Ureter (tissue), 1 donor: Measurements from ENCODE around the gene CDCP2. TPM values are rescaled to one million over a fixed set of nuclear protein-coding genes. Genes with fewer than 3 reads are reported as not detected.

Experiments
- DNase-seq: peaks from one replicate; pipeline ENCODE4 v3.0.0-alpha.2; 2020; ENCODE audit warnings: low spot score
- total RNA-seq: library from RNA; stranded (reverse); gene quantifications from one replicate; pipeline ENCODE4 v1.2.4, GENCODE V29; 2023
- donor health status: DM: yes; HTN: yes; CAD: no.

CDCP2 gene
- total RNA-seq, 1 donor from 2014 or later: 0.83 TPM

DNA sequence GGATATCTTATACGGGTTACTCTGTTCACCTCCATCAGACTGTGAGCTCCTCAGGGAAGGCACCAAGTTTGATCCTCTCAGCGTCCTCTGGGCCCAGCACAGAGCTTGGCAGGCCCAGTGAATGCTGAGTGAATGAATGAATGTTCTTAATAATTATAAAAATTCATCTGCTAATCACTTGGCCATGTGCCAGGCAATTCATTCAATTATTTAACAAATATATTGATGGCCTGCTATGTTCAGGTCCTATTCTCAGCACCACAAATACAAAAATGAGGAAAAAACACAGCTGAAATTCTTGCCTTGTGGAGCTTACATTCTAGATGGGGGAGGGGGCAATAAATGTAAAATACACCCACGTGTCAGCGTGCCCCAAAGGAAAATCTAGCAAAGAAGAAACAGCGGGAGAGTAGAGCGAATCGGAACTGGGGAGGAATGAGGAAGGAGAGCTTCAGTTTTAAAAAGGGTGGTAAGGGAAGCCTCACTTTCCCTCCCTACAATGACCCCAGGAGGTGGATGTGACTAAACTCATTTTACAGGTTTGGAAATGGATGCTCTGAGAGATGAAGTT, 15.8 kb downstream of the CDCP2 start:
- no peak for DNase-seq

DNA sequence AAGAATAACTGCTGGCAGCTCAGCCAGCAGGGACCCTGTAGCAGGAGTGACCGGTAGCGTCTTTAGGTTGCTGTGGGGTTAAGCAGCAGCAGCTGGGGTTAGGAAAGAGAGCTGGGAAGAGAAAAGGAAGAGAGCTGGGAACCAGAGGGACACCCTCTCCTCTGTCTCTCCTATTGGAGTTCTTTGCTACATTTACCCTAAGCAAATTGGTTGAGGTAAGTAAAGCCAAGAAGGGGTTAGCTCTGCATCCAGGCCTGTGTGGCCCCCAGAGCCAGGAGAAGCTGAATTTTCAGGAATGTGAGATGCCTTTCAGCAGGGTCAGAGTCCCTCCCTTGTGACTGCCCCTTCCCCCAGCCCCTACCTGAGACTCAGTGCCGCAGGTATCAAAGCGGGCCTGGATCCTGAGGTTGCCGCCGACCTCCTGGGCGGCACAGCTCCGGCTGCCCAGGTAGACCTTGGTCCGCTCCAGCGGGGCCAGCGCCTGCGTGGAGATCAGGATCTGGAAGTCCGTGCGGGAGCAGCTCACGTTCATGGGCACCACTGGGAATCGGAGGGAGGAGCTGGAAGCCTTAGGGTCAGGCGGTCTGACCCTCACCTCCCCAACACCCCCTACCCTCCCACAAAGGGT, 16.4 kb downstream of the CDCP2 start:
- no peak for DNase-seq

DNA sequence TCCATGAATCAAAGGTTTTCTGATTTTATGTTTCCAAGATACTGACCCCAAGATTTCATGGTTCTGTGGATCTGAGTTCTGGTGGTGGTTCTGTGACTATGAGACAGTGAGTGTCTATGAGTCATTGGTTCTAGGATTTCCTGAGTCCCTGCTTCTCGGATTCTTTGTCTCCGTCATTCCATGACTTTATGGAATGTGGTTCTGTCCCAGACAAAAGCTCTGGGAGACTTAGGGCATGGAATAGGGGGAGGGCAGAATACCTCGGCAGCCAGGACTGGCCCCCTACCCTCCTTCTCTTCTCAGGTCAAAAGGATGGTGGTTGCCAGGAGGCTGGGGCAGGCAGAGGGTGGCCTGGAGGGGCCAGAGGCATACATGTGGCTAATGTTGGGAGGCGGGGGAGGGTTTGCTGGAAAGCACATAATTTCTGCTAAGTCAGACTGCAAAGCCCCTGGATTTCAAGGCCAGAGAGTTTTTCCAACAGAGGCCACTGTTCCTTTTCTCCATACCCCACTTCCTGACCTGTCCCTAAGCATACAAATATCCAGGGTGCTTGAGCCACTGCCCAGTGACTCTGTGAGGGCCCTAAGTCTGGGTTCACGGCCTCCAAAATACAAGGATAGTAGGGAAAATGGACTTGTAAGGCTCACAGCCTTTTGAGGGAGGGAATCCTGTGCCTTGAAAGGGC, 17.2 kb downstream of the CDCP2 start:
- DNase-seq: no peak

DNA sequence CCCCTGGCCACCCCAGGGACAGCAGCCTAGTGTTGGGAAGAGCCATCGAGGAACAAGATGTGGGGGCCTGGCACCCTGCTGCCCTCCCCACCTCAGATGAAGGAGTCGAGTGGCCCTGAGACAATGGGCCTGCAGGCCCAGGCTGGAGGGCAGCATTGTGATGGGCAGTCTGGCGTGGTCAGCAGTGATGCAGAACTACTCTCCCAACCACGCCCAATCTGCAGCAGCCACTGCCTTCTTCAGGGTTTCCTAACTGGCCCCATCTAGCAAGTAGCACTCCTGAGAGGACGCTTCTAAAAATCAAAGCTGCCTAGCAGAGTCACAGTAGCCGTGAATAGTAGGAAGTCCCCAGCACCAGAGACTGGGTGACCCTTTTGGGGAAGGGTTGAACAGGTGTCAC, 18.5 kb downstream of the CDCP2 start:
- no peak for DNase-seq

DNA sequence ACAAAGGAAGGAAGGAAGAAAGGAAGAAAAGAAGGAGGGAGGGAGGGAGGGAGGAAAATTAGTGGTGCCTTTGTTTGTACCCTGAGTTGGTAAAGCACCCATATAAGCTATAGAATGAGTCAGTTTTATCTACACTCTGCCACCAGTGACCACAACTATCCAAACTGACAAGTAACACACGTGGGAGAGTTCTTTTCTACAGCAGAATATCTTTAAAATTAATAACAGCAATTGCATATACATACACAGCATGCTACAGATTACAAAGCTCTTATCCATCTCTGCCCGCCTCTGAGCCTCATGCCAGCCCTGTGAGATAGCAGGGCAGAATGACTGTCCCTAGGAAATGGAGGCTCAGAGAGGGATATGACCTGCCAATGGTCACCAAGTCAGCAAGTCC, 20.3 kb downstream of the CDCP2 start:
- DNase-seq: no peak

DNA sequence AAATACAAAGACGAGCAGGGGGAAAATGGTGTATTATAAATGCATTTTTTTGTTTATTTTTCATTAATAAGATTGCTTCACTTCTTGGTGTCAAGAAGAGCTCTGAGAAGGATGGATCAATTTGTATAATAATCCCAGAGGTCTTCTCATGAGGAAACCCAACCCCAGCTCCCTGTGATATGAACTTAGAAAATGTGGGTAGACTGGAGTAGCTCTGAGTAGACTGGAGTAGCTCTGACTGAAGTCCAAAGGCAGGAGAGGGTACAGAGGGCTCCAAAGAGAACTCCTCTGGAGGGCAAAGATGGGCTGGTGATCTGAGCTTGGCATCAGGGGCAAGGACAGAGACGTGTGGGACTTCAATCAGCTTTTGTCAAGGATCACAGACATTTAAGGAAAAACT, 21.4 kb downstream of the CDCP2 start:
- DNase-seq: no peak

DNA sequence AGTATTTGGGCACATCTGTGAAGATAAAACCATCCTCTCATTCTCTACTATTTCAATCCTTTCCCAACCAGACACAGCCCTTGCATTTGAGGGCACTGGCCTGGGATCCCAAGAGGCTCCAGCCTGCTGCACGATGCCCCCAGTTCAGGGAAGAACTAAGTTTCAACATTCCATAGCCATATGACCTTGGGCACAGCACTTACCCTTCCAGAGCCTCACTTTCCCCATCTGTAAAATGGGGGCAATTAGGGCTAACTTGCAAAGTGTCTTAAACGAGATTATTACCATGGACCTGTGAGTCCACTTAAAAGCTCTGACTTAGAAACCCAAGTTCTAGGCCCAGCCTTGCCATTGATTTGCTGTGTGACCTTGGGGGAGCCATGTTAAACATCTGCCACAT, 22.9 kb downstream of the CDCP2 start:
- DNase-seq: no peak

DNA sequence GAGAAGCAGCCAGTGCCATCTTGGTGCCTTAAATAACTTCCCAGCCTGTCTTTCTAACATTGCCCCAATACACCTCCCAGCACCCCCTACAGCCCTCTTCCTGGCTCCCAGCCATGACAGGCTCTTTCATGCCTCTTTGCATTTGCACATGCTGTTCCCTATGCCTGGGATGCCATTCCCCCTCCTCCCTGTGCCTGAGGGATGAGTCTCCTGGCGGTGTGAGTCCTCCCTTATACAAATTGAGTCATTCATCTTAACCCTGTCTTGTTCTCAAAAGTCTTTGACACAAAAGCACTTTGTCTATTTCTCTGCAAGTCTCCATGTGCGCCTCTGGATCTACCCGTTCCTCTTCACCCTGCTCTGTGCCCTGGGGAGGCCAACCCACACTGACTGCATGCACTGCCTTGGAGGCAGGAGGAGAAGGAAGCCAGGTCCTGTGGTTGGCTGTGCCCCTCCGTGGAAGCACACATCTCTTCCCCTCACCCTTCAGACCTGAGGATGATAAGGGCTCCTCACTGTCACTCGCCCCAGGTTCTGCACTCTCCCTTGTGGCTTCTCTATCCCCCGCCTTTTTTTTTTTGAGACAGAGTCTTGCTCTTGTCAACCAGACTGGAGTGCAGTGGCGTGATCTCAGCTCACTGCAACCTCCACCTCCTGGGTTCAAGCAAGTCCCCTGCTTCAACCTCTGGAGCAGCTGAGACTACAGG, 25.1 kb downstream of the CDCP2 start:
- DNase-seq: no peak

DNA sequence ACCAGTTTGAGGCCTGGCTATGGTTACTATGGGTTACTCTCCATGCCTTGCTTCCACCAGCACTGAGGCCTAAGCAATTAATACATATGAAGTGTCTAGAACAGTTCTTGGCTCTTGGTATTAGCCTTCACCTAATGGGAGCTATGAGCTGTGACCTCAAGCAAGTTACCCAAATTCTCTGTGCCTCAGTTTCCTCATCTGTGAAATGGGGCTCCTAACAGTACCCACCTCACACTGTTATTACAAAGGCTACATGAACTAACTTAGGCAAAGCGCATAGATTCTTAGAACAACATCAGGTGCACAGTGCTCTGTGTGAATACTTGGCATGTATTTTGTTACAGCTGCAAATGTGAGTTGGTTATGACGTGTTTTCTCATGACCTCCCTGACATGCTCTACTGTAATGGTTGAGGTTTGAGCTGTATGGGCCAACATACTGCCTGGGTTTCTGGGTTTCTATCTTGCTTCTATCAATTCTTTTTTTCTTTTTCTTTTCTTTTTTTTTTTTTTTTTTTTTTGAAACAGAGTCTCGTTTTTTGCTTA, 26.5 kb downstream of the CDCP2 start:
- DNase-seq: no peak

DNA sequence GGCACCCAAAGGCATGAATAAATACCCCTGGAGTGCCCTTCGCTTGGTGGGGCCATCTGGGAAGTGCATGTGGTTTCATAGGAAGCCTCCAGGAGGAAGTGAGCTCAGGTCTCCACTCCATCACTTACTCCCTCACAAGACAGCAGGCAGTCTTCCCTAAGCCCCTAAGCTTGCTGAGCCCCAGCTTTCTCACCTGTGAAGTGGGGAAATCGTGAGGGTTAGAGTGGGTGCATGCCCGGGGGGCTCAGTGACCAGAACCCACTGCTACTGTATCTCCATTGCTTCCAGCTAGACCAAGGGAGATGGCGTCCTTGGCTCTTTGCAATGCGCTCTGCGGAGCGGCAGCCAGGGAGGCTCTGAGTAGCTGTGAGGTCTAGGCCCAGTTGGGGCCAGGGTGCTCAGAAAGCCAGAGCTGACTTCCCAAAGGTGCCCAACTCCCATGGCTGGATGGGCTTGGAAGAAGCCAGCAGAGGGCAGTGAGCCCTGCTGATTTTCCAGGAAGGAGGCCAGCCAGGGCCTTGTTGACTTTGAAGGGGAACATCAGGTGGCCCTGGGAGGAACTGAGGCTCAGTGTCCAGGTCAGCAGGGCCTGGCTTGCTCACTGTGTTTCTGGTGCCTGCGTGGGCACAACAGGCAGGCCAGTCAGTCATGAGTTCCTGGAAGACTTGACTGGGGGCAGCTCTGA, 27.3 kb downstream of the CDCP2 start:
- no peak for DNase-seq

DNA sequence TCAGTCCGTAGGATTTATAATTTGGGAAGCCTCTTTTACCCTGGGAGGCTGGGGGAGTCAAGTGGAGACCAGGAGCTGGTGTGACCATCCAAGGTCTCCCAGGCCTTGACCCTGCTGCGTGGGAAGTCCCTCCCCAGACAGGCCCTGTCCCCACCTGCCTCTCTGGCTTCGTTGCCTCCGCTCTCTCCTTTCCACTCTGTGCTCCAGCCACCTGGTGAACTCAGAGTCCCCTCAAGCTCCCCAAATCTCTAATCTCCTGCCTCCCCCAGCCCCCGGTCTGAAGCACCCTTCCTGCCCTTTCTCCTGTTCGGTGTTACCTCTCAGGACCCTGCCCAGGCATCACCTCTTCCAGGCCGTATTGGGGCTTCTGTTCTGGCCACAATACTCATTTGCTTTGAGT, 27.9 kb downstream of the CDCP2 start:
- no peak for DNase-seq

DNA sequence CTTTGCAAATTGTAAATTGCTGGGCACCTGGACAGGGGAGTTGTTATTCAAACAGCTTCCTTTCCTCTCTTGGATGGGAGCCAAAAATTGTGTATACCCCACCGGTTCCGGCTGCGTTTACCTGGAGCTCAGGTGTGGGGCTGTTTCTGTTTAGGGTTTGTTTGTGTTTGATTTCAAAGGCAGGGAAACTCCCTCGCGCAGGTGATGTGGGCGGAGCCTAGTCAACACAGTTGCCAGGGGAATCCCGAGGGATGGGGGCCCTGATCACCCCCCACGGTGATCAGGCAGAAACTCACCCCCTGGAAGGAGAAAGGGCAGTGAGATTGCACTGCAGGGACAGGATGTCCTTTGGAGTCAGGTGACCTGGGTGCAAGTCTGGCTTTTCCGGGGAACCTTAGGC, 28.3 kb downstream of the CDCP2 start:
- no peak for DNase-seq

DNA sequence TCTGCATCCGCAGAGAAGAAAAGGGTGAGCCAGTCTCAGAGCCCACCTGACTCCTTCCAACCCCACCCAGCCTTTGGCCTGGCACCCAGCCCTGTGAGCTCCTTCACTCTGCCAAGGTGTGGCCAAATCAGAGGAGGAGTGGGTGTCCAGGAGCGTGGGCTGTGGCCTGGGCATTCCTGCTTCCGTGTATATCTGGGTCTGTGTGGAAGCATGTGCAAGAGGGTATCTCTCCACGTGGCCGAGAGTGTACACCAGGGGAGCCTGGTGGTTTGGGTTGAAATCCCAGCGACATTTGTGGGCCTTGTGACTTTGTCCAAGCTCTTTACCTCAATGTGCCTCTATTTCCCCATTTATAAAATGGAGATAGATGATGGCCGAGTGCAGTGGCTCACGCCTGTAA, 29.8 kb downstream of the CDCP2 start:
- no peak for DNase-seq

DNA sequence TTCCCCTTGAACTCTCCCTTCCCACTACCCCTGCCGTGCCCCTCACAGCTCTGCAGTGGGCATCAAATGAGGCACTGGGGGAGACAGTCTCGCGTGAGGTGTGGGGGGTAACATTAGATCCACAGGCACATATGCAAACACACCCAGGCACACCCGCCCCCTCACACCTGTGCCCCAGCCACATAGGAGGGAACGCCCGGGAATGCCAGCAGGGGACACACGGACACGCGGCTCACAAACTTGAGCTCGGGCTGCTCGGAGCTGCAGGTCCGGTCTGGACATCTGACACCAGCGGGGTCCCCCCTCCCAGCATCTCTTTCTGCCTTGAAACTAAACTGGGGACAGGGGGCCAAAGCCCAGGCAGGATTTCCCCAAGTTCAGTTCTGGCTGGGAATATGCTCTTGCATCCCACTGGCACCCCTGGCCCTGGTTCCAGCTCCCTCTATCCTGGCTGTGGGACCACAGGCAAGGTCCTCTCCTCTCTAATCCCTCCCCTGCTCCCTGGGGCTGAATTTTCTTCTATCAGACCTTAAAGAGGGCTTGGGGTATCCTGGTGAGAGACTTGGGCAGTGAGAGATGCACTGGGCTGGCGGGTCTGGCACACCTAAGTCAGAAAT, 30.6 kb downstream of the CDCP2 start:
- DNase-seq: no peak

DNA sequence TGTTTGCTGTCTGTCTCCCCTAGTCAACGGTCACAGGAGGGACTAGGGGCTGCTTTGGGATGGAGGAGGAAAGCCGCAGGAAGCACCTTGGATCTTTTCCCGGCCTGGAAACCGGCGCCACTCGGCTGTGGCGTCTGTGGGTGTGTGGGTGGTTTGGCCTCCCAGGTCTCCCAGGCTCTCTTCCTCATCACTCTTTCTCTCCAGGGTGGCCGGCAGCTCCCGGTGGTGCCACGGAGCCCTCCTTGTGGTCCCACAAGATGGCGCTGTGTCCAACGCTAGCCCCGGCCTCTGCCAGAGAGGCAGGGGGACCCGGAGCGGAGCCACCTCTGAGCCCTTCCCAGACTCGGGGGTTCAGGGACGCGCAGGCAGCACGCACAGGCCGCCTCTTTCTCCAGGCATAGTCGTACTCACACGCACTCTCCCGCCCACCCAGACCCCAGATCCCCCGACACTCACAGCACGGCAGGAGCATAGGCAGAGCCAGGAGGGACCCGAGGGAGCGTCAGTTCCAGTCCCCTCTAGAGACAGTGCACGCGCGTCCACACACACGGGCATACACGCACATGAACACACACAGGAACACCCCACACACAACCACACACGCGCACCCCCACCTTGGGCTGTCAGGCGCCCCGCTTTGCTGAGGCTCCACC, 31.2 kb downstream of the CDCP2 start:
- DNase-seq: peak; percentile 81

DNA sequence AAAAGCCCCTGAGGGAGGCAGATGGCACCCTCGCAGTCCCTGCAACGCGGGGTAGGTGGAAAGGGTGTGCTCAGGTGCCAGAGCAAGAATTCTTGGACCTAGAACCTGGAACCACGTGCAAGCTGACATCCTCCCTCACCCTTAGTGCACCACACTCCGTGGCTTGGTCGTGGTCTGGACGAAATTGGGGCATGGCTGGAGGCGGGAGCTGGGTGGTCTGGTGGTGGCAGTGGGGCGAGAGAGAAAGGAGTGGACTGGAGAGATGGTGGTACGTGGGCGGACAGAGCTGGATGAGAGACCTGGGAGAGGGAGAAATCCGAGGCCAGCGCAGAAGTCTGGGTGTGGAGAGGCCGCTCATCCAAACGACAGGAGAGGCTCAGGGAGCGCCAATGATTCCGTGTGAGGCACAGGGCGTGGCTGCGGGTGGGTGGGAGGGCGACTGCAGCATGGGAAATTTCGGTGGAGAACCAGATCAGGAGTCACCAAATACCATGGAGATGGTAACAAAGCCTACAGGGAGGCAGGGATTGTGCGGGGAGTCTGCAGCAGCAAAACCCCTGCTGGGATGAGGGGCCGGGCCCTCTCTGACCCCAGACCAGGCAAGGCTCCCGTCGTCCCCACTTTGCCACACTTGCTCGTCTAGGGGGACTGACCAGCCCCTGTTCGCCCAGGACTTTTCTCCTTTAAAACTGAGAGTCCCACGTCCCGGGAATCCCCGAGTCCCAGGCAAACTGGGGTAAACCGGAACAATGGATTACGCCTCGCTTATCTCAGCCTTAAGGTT, 31.9 kb downstream of the CDCP2 start:
- no peak for DNase-seq

DNA sequence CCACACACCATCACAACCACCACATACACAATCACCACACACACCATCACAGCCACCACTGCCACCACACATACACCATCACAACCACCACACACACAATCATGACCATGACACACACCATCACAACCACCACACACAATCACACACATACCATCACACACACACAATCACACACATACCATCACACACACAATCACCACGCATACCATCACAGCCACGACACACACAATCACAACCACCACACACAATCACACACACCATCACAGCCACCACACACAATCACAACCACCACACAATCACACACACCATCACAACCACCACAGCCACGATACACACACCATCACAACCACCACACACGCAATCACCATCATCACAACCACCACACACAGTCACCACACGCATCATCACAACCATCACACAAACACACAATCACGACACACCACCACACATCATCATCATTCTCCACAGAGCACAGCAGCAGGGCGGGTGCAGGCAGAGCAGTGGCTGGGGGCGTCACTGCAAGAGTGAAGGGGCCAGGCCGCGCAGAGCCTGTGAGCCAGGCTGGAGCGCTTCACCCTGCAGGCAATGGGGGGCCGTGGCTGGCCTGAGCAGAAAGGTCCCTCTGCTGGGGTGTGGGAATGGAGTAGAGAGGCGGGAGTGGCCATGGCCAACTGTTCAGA, 32.6 kb downstream of the CDCP2 start:
- DNase-seq: no peak

DNA sequence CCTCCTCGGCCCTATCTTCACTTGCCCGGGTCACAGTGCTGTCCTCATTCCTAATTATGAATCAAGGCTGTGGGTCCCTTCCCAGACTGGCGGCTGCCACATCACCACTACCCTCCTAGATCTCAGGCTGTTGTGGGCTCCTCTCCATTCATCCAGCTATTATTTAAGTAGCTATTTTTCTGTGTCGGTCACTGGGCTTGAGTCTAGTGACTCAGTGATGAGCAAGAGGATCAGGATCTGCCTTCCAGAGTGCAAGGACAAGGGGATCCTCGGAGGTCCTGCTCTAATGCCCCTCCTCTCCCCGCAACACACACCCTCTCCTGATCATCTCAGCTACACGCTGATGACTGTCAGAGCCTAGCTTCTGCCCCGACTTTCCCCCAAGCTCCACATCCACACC, 34.1 kb downstream of the CDCP2 start:
- DNase-seq: no peak

DNA sequence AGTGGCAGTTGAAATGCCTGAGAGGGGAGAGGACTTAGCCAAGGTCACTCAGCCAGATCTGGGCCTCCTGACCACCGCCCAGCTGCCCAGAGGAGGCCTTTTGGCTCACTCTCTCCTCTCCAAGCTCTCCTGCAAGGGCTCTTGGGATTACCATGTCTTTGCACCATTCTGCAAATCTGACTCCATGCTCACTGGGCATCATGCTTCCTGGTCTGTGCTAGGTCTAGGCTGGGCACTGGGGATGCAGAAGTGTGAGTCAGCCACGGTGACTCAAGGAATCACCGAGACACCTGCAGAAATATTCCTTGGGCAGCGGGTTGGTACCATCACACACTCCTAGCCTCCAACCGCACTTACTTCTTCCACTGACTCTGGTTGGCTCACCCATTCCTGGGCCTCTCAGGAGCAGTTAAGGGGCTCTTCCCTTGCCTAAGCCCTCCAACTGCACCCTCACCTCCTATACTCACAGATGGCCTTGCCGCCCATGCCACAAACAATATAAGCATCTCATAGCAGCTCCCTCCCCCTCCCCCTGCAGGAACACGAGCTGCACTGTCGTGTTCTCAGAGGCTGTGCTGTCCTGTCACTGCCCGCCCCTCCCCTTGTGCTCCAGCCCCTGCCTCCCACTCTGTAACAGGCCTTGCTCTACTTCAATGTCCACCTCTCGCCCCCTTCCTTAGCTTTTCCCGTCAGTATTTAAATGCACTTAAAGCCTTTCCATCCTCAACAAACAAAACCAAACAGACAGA, 34.8 kb downstream of the CDCP2 start:
- no peak for DNase-seq
